GM12878 (cell line): ENCODE results near the gene PDZD2. TPM values are rescaled to one million over a fixed set of nuclear protein-coding genes. Genes with fewer than 3 reads are reported as not detected.

ENCODE experiments used
- ATAC-seq: fragments of 200-7000 bp; cut with Tn5 transposase; 3 replicates; pipeline ENCODE4 v1.9.1; 2020; ENCODE audit warnings: mild to moderate bottlenecking, moderate library complexity
- BruUV-seq: library from RNA; stranded (reverse); fragments of 400-500 nt; replicated peaks from 2 replicates; lab custom pipeline; 2021; lab: Mats Ljungman, UMichigan
- CTCF ChIA-PET: fragments of 300-600 bp; sonication (Branson Sonifier 250); formaldehyde crosslinking; extraction: SDS; loops from one replicate; lab custom pipeline; 2021; ENCODE audit warnings: inconsistent platforms; lab: Yijun Ruan, JAX
- POLR2A ChIA-PET: fragments of 350-600 bp; formaldehyde crosslinking; extraction: SDS; loops from one replicate; lab custom pipeline; 2021; ENCODE audit warnings: inconsistent platforms; lab: Charles Lee
- RAD21 ChIA-PET: fragments of 300-600 bp; sonication (Branson Sonifier 250); formaldehyde crosslinking; loops from one replicate; lab custom pipeline; 2023; ENCODE audit warnings: antibody characterized with exemption; ENCODE audit not compliant: unreplicated experiment; lab: Charles Lee
- SMC1A ChIA-PET: fragments of 300-600 bp; sonication (Branson Sonifier 250); formaldehyde crosslinking; loops from one replicate; lab custom pipeline; 2023; ENCODE audit not compliant: unreplicated experiment, uncharacterized antibody; lab: Charles Lee
- DNase-seq: peaks from one replicate; pipeline ENCODE4 v3.0.0-alpha.2; 2011; ENCODE audit warnings: low read depth, low spot score
- FAIRE-seq: peaks from 3 replicates; lab custom pipeline; 2011; peaks lifted over from hg19 to GRCh38; lab: Jason Lieb, UNC
- H2AFZ ChIP-seq: 2 replicates; pipeline ENCODE4 v1.6.0; 2011; ENCODE audit warnings: low read depth, low read length, control low read depth; ENCODE audit not compliant: control insufficient read depth
- H3K27ac ChIP-seq: 2 replicates; pipeline ENCODE4 v1.5.1; 2011; ENCODE audit warnings: control low read depth; ENCODE audit not compliant: control insufficient read depth, insufficient read depth
- H3K27me3 ChIP-seq, 2 experiments: replicated peaks in 1 of 2; 2 replicates each; pipeline versions ENCODE4 v1.6.0 to v1.6.1; 2011; ENCODE audit warnings: low read length in 1 of 2; ENCODE audit not compliant: control insufficient read depth in 2 of 2, insufficient read depth in 2 of 2
- H3K36me3 ChIP-seq, 2 experiments: 2 replicates each; pipeline ENCODE4 v1.5.1; 2011; ENCODE audit warnings: low read length in 1 of 2; ENCODE audit not compliant: control insufficient read depth in 2 of 2, insufficient read depth in 2 of 2
- H3K4me1 ChIP-seq: 2 replicates; pipeline ENCODE4 v1.6.1; 2011; ENCODE audit warnings: mild to moderate bottlenecking, low read length, moderate library complexity, mixed read lengths; ENCODE audit not compliant: control insufficient read depth, insufficient read depth
- H3K4me2 ChIP-seq: 2 replicates; pipeline ENCODE4 v1.6.0; 2011; ENCODE audit warnings: control low read depth; ENCODE audit not compliant: control insufficient read depth, insufficient read depth
- H3K4me3 ChIP-seq: fragments of 200-600 bp; sonication (generic); 2 replicates; pipeline ENCODE4 v1.5.1; 2016
- H3K79me2 ChIP-seq: 2 replicates; pipeline ENCODE4 v1.6.0; 2011; ENCODE audit warnings: low read length; ENCODE audit not compliant: control insufficient read depth, insufficient read depth
- H3K9ac ChIP-seq: 2 replicates; pipeline ENCODE4 v1.8.0; 2011; ENCODE audit warnings: low read length, control low read depth, mixed read lengths; ENCODE audit not compliant: control insufficient read depth, insufficient read depth
- H3K9me3 ChIP-seq: replicated peaks from 3 replicates; pipeline ENCODE4 v1.5.1; 2011; ENCODE audit warnings: mild to moderate bottlenecking, low read length; ENCODE audit not compliant: control insufficient read depth, insufficient read depth
- H4K20me1 ChIP-seq: 2 replicates; pipeline ENCODE4 v1.6.0; 2011; ENCODE audit not compliant: control insufficient read depth, insufficient read depth
- CREM ChIP-seq: IDR thresholded peaks from 2 replicates; pipeline ENCODE4 v1.6.1; 2014; ENCODE audit warnings: antibody characterized with exemption, low read depth
- EED ChIP-seq: sonication (generic); IDR thresholded peaks from 2 replicates; pipeline ENCODE4 v1.6.1; 2016; ENCODE audit warnings: antibody characterized with exemption, low read depth
- ESRRA ChIP-seq: IDR thresholded peaks from 2 replicates; pipeline ENCODE4 v1.6.1; 2012; ENCODE audit warnings: mild to moderate bottlenecking, low read length, improper control_type of control experiment
- JUND ChIP-seq: IDR thresholded peaks from 2 replicates; pipeline ENCODE4 v1.6.1; 2012; ENCODE audit warnings: low read depth, mild to moderate bottlenecking, low read length, improper control_type of control experiment, moderate library complexity
- KLF5 ChIP-seq: fragments of 450-650 bp; IDR thresholded peaks from 2 replicates; pipeline ENCODE4 v1.6.1; 2014; ENCODE audit warnings: mild to moderate bottlenecking; ENCODE audit not compliant: partially characterized antibody
- TAF1 ChIP-seq: IDR thresholded peaks from 2 replicates; pipeline ENCODE4 v1.6.1; 2011; ENCODE audit warnings: mild to moderate bottlenecking, low read depth, low read length, borderline replicate concordance
- TCF7 ChIP-seq: IDR thresholded peaks from 2 replicates; pipeline ENCODE4 v1.6.1; 2014; ENCODE audit warnings: antibody characterized with exemption, borderline replicate concordance
- WGBS: methylation state at CpG from one replicate; pipeline ENCODE4 v1.1.6; 2016; ENCODE audit warnings: low lambda C conversion rate; ENCODE audit not compliant: insufficient replicate concordance, insufficient coverage; ENCODE audit errors: missing lambda C conversion rate; 5-methylcytosine and 5-hydroxymethylcytosine counted together
- in situ Hi-C: fragments of 300-500 bp; cut with MboI; formaldehyde crosslinking; loops from 9 replicates; pipeline ENCODE4 v1.14.3; 2018; ENCODE audit warnings: mixed read lengths
- intact Hi-C: fragments of 100-400 bp; cut with micrococcal nuclease; formaldehyde crosslinking; loops from one replicate; pipeline ENCODE4 v1.14.2; 2022; ENCODE audit not compliant: unreplicated experiment
- polyA plus RNA-seq, 11 experiments: library from polyadenylated mRNA; depleted of rRNA in 4 of 11; unstranded in 6 of 11; stranded (reverse) in 5 of 11; fragments of >200 nt; fragmentation: Nextera tagmentation in 4 of 11; fragmentation: Illumina TruSeq in 1 of 11; extraction: Ambion mirVana in 4 of 11; extraction: Trizol in 1 of 11; gene quantifications; 1 replicate in 1 of 11; 2 replicates in 10 of 11; pipeline versions ENCODE4 v1.2.1 to v1.2.3, GENCODE V29; 2011 to 2016; ENCODE audit warnings: inconsistent platforms in 2 of 11, missing spikeins in 2 of 11, low read depth in 1 of 11
- total RNA-seq, 4 experiments: library from RNA; depleted of rRNA in 3 of 4; stranded (reverse); fragments of >200 nt in 3 of 4; fragmentation: Illumina TruSeq in 1 of 4; extraction: Trizol in 1 of 4; gene quantifications; 2 replicates each; pipeline versions ENCODE4 v1.2.1 to v1.2.3, GENCODE V29; 2013 to 2021
- TF ChIP-seq, protein P1 (sequence below): fragments of 450-650 bp; IDR thresholded peaks from 2 replicates; pipeline ENCODE4 v1.6.1; 2018; ENCODE audit warnings: borderline replicate concordance, mild to moderate bottlenecking; ENCODE audit not compliant: partially characterized antibody

Gene PDZD2
- total and polyA plus RNA-seq, 10 of the 15 experiments (the other 5 are each of a cell fraction or from before 2014, with no cell fraction given), result 0.01 to 0.58 (median 0.29) TPM; not detected in 3

DNA sequence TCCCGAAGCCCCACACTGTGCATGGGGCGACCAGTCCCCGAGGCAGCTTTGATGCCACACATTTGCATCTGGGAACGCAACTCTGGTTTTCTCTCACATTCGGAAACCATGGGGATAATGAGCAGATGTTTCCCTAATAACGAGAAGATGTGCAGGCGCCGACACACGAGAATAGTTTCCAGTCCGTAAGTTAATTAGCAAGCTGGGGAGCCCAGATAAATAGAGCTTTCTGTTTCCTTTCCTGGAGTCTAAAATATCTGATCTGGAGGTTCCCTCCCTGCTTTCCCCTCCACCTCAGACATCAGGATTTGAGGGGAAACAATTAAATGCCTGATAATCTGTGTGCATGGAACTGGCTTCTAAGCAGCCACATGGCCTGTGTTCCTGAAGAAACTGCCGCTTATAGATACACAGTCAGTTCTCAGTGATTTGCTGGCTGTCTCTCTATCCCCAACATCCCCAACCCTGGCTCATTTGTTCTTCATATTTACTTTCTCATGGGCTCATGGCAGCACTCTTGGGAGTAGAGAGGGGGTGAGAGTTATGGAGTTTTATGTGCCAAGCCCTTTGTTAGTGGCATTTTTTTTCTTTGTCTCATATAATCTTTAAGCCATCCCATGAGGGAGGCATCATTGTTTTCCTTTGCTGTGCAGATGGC, 62.8 kb downstream of the PDZD2 start:
- Histone ChIP-seq H3K4me2 (no peak overlapping the region), H3K27ac (no peak overlapping the region), H2AFZ (no peak overlapping the region), H3K9me3 (no peaks in the 10 kb centered on the region), H3K9ac (no peak overlapping the region), H3K27me3 (no peaks in the 10 kb centered on the region; a peak in 3 of 4 replicates), H4K20me1 (no peaks in the 10 kb centered on the region), H3K4me1 (no peaks in the 10 kb centered on the region), H3K36me3 (no peaks in the 10 kb centered on the region), H3K4me3 (no peak overlapping the region), H3K79me2 (no peaks in the 10 kb centered on the region)
- in situ Hi-C loops (no loop called here), intact Hi-C loops (no loop called here)
- POLR2A ChIA-PET, result no interaction called here
- SMC1A ChIA-PET, result interaction anchor here (2.0 kb wide), 1 partner anchor 10 kb away, joined by 5 read pairs; no protein-coding TSS in a partner anchor
- CTCF ChIA-PET, result no interaction called here
- DNase-seq (no peak), ATAC-seq (no peak), FAIRE-seq (no peak)
- WGBS, result 39% methylated on average over 11 of the region's 11 CpGs
- no TSS peak for BruUV-seq
- TF ChIP-seq TAF1, result no peak
- no peak for TF ChIP-seq KLF5
- TF ChIP-seq, protein P1, sequence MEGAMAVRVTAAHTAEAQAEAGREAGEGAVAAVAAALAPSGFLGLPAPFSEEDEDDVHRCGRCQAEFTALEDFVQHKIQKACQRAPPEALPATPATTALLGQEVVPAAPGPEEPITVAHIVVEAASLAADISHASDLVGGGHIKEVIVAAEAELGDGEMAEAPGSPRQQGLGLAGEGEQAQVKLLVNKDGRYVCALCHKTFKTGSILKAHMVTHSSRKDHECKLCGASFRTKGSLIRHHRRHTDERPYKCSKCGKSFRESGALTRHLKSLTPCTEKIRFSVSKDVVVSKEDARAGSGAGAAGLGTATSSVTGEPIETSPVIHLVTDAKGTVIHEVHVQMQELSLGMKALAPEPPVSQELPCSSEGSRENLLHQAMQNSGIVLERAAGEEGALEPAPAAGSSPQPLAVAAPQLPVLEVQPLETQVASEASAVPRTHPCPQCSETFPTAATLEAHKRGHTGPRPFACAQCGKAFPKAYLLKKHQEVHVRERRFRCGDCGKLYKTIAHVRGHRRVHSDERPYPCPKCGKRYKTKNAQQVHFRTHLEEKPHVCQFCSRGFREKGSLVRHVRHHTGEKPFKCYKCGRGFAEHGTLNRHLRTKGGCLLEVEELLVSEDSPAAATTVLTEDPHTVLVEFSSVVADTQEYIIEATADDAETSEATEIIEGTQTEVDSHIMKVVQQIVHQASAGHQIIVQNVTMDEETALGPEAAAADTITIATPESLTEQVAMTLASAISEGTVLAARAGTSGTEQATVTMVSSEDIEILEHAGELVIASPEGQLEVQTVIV, result no peak
- TF ChIP-seq CREM, result no peak
- TF ChIP-seq JUND, result no peak
- no peak for TF ChIP-seq TCF7
- no peak for TF ChIP-seq EED
- no peak for TF ChIP-seq ESRRA
- RAD21 ChIA-PET, result no interaction called here
